Upper lobe of left lung (tissue), 6 donors: Measurements from ENCODE around the gene ADGRE2. TPM values are rescaled to one million over a fixed set of nuclear protein-coding genes. Genes with fewer than 3 reads are reported as not detected.
"Not testable (repeated sequence)": the region's sequence is repeated elsewhere in the genome, so short reads cannot be mapped to it uniquely, and the experiment has no call there.

Experiments
- ATAC-seq, 2 donors: fragments of 200-7000 bp; cut with Tn5 transposase; one replicate each; pipeline ENCODE4 v1.9.1; 2022; ENCODE audit warnings: mild to moderate bottlenecking in 2 of 2, moderate library complexity in 2 of 2; ENCODE audit not compliant: low FRiP score in 2 of 2
- DNase-seq, 2 donors: peaks; one replicate each; pipeline ENCODE4 v3.0.0-alpha.2; 2019 to 2020
- H3K27ac ChIP-seq, 4 donors: fragments of 200-600 bp; sonication (generic); one replicate each; pipeline ENCODE4 v1.5.1; 2016 to 2019
- H3K27me3 ChIP-seq, 4 donors: fragments of 200-600 bp; sonication (generic); one replicate each; pipeline ENCODE4 v1.5.1; 2017 to 2019
- H3K36me3 ChIP-seq, 4 donors: fragments of 200-600 bp; sonication (generic); one replicate each; pipeline ENCODE4 v1.5.1; 2016 to 2019
- H3K4me1 ChIP-seq, 4 donors: fragments of 200-600 bp; sonication (generic); one replicate each; pipeline ENCODE4 v1.5.1; 2018 to 2019
- H3K4me3 ChIP-seq, 4 donors: fragments of 200-600 bp; sonication (generic); one replicate each; pipeline ENCODE4 v1.5.1; 2017 to 2019; ENCODE audit warnings: mild to moderate bottlenecking in 2 of 4, moderate library complexity in 1 of 4
- H3K9me3 ChIP-seq, 4 donors: fragments of 200-600 bp; sonication (generic); one replicate each; pipeline ENCODE4 v1.5.1; 2018 to 2019
- CTCF ChIP-seq, 6 experiments: fragments of 450-650 bp in 4 of 6; fragments of 200-600 bp in 2 of 6; sonication (generic) in 2 of 6; IDR thresholded peaks; one replicate each; pipeline ENCODE4 v1.5.1; 2016 to 2019; ENCODE audit warnings: antibody characterized with exemption in 6 of 6
- EP300 ChIP-seq, 4 donors: sonication (generic); formaldehyde crosslinking; IDR thresholded peaks; one replicate each; pipeline ENCODE4 v1.5.1; 2017; ENCODE audit warnings: antibody characterized with exemption in 4 of 4, control low read depth in 2 of 4
- POLR2A ChIP-seq, 4 donors: fragments of 450-650 bp; IDR thresholded peaks; one replicate each; pipeline ENCODE4 v1.5.1; 2016 to 2017; ENCODE audit warnings: antibody characterized with exemption in 4 of 4, mild to moderate bottlenecking in 2 of 4
- POLR2AphosphoS5 ChIP-seq, 2 donors: sonication (generic); formaldehyde crosslinking; IDR thresholded peaks; one replicate each; pipeline ENCODE4 v1.5.1; 2017; ENCODE audit warnings: antibody characterized with exemption in 2 of 2
- WGBS, 2 donors: methylation state at CpG; one replicate each; pipeline ENCODE4 v1.1.5; 2017 to 2018; 5-methylcytosine and 5-hydroxymethylcytosine counted together
- total RNA-seq, 6 donors: library from RNA; depleted of rRNA in 4 of 6; stranded (reverse); fragments of >200 nt in 4 of 6; gene quantifications; one replicate each; pipeline versions ENCODE4 v1.1.0 to v1.2.1, GENCODE V29; 2016 to 2021
- donor health status: DM: no; HTN: no; CAD: no; lungs with moderate emphysema.
- donor health status: DM: no; HTN: yes; CAD: no; lungs with severe emphysema.

The ADGRE2 gene
- total RNA-seq, result 10 to 100 TPM; 12.3 to 24.1 (median 18.1) TPM

GRCh38 chr19:14778110-14778845, at the start of gene ADGRE2:
TSS of gene ADGRE2 (minus strand) at chr19:14778560. CDS start at chr19:14776756, 1,804 bp downstream.
- WGBS, 2 donors, result 57 to 60% methylated on average over 12 of the region's 12 CpGs
- H3K4me3 ChIP-seq, ATAC-seq, H3K27me3 ChIP-seq, DNase-seq, H3K9me3 ChIP-seq, H3K36me3 ChIP-seq, H3K27ac ChIP-seq: not testable (repeated sequence)
- H3K4me1 ChIP-seq, result peaks cover 0 to 15% (median 3%) of the 10 kb centered on the region in 4 donors

- no peak overlapping the region for H3K4me3 ChIP-seq
- WGBS, 2 donors, result 86 to 95% methylated on average over 2 of the region's 2 CpGs
- TF ChIP-seq POLR2AphosphoS5 (IDR thresholded peaks at IDR 0.05) (no peak), POLR2A (IDR thresholded peaks at IDR 0.05) (no peak), CTCF (IDR thresholded peaks at IDR 0.05) (no peak), EP300 (IDR thresholded peaks at IDR 0.05) (no peak)
- no peaks in the 10 kb centered on the region for H3K36me3 ChIP-seq
- no peak for DNase-seq
- H3K4me1 ChIP-seq, result no peaks in the 10 kb centered on the region
- H3K27ac ChIP-seq, result no peak overlapping the region
- ATAC-seq, result no peak
- H3K9me3 ChIP-seq, result no peaks in the 10 kb centered on the region
- no peaks in the 10 kb centered on the region for H3K27me3 ChIP-seq
Measured at GRCh38 chr19:14826006-14826405, 47.6 kb upstream of the ADGRE2 start.

GRCh38 chr19:14821937-14822336, 43.6 kb upstream of the ADGRE2 start:
- WGBS, 2 donors, result 38 to 58% methylated on average over 6 of the region's 6 CpGs
- ATAC-seq, result no peak

GRCh38 chr19:14818588-14818987, 40.2 kb upstream of the ADGRE2 start:
- TF ChIP-seq EP300 (IDR thresholded peaks at IDR 0.05), result no peak
- no peak for TF ChIP-seq POLR2AphosphoS5 (IDR thresholded peaks at IDR 0.05)
- no peak for TF ChIP-seq POLR2A (IDR thresholded peaks at IDR 0.05)
- TF ChIP-seq CTCF (IDR thresholded peaks at IDR 0.05), result no peak
- Histone ChIP-seq H3K36me3 (no peaks in the 10 kb centered on the region), H3K27ac (no peak overlapping the region), H3K4me3 (no peak overlapping the region), H3K9me3 (no peaks in the 10 kb centered on the region), H3K27me3 (no peaks in the 10 kb centered on the region), H3K4me1 (no peaks in the 10 kb centered on the region)
- WGBS, 2 donors, result 77 to 78% methylated on average over 8 of the region's 8 CpGs
- ATAC-seq, result no peak
- no peak for DNase-seq

More at GRCh38 chr19:14821937-14822336, 43.6 kb upstream of the ADGRE2 start:
- Histone ChIP-seq H3K36me3 (no peaks in the 10 kb centered on the region), H3K27me3 (no peaks in the 10 kb centered on the region), H3K9me3 (no peaks in the 10 kb centered on the region), H3K27ac (no peak overlapping the region), H3K4me1 (no peaks in the 10 kb centered on the region), H3K4me3 (no peak overlapping the region)
- TF ChIP-seq CTCF (IDR thresholded peaks at IDR 0.05), result no peak
- DNase-seq, result no peak

GRCh38 chr19:14817052-14817451, 38.7 kb upstream of the ADGRE2 start:
- H3K27ac ChIP-seq, result no peak overlapping the region
- ATAC-seq (no peak), DNase-seq (no peak)
- no peaks in the 10 kb centered on the region for H3K36me3 ChIP-seq
- no peaks in the 10 kb centered on the region for H3K4me1 ChIP-seq
- no peaks in the 10 kb centered on the region for H3K9me3 ChIP-seq
- TF ChIP-seq POLR2AphosphoS5 (IDR thresholded peaks at IDR 0.05) (no peak), EP300 (IDR thresholded peaks at IDR 0.05) (no peak), CTCF (IDR thresholded peaks at IDR 0.05) (no peak), POLR2A (IDR thresholded peaks at IDR 0.05) (no peak)
- H3K27me3 ChIP-seq, result no peaks in the 10 kb centered on the region
- WGBS, 2 donors, result 68 to 74% methylated on average over 3 of the region's 3 CpGs
- no peak overlapping the region for H3K4me3 ChIP-seq
